ENCODE data around the gene DIDO1.
"Not testable (repeated sequence)": the region's sequence is repeated elsewhere in the genome, so short reads cannot be mapped to it uniquely, and the experiment has no call there.

Gene DIDO1

DNA sequence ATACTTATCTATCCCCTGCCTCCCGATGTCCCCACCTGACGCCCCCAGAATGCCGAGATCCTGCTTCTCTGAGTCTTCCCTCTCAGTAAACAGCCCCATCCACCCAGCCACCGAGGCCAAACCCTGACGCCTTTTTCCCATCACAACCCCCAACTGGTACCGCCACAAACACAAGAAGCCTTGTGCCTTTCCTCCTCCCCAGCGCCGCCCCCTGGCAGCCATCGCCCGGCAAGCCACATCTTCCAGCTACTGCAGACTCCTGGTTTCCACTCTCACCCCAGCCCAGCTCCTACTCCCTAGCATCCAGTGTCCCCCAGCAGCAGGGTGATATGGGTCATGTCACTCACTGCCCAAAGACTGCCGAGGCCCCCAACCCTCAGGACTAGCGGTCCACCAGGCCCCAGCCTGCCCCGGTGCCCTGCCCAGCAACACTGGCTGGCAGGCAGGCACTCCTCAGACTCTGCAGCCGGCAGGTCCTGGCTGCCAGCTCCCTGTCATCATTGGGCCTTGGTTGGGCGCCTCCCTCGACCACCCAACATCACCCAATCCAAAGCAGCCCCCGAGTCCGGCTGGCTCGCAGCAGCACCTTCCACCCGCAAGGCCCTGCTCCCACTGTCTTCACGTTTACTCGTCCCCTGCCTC, 75.9 kb downstream of the DIDO1 start:
- no peak overlapping the region for H2AFZ ChIP-seq (ENCODE audit: insufficient read depth, low read length, poor library complexity)
- no peak overlapping the region for H3K14ac ChIP-seq (ENCODE audit: low read length)
- no peaks in the 10 kb centered on the region for H3K9me3 ChIP-seq (ENCODE audit: insufficient read depth, low read depth, low read length)
- H3K4me2 ChIP-seq (ENCODE audit: low read length): no peak overlapping the region
- H3K4me3 ChIP-seq (ENCODE audit: low read depth, low read length): peak overlapping the region; percentile 18
- H3K4me1 ChIP-seq (ENCODE audit: control insufficient read depth in 1 of 2, insufficient read depth in 2 of 2, low read length in 2 of 2): no peaks in the 10 kb centered on the region
- WGBS (ENCODE audit: extremely low coverage, insufficient coverage, insufficient read length): no CpG with 5 or more reads among the region's 22 CpGs
- H3K18ac ChIP-seq (ENCODE audit: low read length): no peak overlapping the region
- no peaks in the 10 kb centered on the region for H3K79me2 ChIP-seq (ENCODE audit: control insufficient read depth, insufficient read depth, low read length, poor library complexity)
- H4K91ac ChIP-seq (ENCODE audit: low read depth, low read length): no peak overlapping the region
- H3K4ac ChIP-seq (ENCODE audit: low read depth, low read length): no peak overlapping the region
- H3K79me1 ChIP-seq (ENCODE audit: low read length): no peaks in the 10 kb centered on the region
- no peaks in the 10 kb centered on the region for H3K27me3 ChIP-seq (ENCODE audit: insufficient read depth, low read length)
- no peak overlapping the region for H2BK5ac ChIP-seq (ENCODE audit: low read depth, low read length, poor library complexity)
- H4K12ac ChIP-seq (ENCODE audit: low read depth, low read length): no peak overlapping the region
- peaks cover 10% of the 10 kb centered on the region in 2 experiments for H3K36me3 ChIP-seq (ENCODE audit: control insufficient read depth in 1 of 2, insufficient read depth in 2 of 2, low read length in 2 of 2)
- H3K27ac ChIP-seq (ENCODE audit: low read depth, low read length): no peak overlapping the region
- H4K8ac ChIP-seq (ENCODE audit: low read depth, low read length): no peak overlapping the region
- DNase-seq: no peak
- H3K9ac ChIP-seq (ENCODE audit: low read length): no peak overlapping the region
- H2AK5ac ChIP-seq (ENCODE audit: low read length): no peak overlapping the region
- no peak overlapping the region for H2BK12ac ChIP-seq (ENCODE audit: low read length)
- H3K23ac ChIP-seq (ENCODE audit: low read length): no peak overlapping the region
- no peak overlapping the region for H2BK120ac ChIP-seq (ENCODE audit: insufficient read depth, low read length, poor library complexity)

DNA sequence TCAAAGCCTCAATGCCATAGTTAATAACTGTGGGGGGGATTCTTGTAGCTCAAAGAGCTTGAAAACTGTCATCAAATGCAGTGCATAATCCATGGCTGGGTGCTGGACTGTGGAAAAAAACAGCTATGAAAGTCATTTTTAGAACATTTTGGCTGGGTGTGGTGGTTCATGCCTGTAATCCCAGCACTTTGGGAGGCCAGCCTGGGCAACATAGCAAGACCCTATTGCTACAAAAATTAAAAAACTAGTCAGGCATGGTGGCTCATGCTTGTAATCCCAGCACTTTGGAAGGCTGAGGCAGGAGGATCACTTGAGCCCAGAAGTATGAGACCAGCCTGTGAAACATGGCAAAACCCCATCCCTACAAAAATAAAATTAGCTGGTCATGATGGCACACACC, 76.9 kb downstream of the DIDO1 start:
- Histone ChIP-seq H2BK5ac (ENCODE audit: low read depth, low read length, poor library complexity) (no peak overlapping the region), H3K27ac (ENCODE audit: low read depth, low read length) (no peak overlapping the region)
- DNase-seq: no peak

DNA sequence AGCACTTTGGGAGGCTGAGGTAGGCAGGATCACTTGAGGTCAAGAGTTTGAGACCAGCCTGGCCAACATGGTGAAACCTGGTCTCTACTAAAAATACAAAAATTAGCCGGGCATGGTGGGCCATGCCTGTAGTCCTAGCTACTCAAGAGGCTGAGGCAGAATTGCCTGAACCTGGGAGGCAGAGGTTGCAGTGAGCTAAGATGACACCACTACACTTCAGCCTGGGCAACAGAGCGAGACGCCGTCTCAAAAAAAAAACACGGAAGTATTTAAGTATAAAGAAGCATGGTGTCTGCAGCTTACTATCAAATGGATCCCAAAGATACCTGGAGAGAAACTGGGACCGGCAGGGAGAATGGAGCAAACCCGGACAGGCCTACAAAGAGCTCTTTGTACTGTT, 77.4 kb downstream of the DIDO1 start:
- H3K23ac ChIP-seq (ENCODE audit: low read length); H3K14ac ChIP-seq (ENCODE audit: low read length); H3K18ac ChIP-seq (ENCODE audit: low read length); H3K27ac ChIP-seq (ENCODE audit: low read depth, low read length); H3K4me2 ChIP-seq (ENCODE audit: low read length); H3K4ac ChIP-seq (ENCODE audit: low read depth, low read length); H4K91ac ChIP-seq (ENCODE audit: low read depth, low read length); H3K4me3 ChIP-seq (ENCODE audit: low read depth, low read length); H3K79me2 ChIP-seq (ENCODE audit: control insufficient read depth, insufficient read depth, low read length, poor library complexity); H2AFZ ChIP-seq (ENCODE audit: insufficient read depth, low read length, poor library complexity); H2AK5ac ChIP-seq (ENCODE audit: low read length); H4K8ac ChIP-seq (ENCODE audit: low read depth, low read length); H3K9me3 ChIP-seq (ENCODE audit: insufficient read depth, low read depth, low read length); H2BK5ac ChIP-seq (ENCODE audit: low read depth, low read length, poor library complexity); H2BK120ac ChIP-seq (ENCODE audit: insufficient read depth, low read length, poor library complexity); H3K79me1 ChIP-seq (ENCODE audit: low read length); H3K27me3 ChIP-seq (ENCODE audit: insufficient read depth, low read length); H3K4me1 ChIP-seq (ENCODE audit: control insufficient read depth in 1 of 2, insufficient read depth in 2 of 2, low read length in 2 of 2); H4K12ac ChIP-seq (ENCODE audit: low read depth, low read length); H2BK12ac ChIP-seq (ENCODE audit: low read length); H3K9ac ChIP-seq (ENCODE audit: low read length); DNase-seq: not testable (repeated sequence)
- peaks cover 8 to 10% of the 10 kb centered on the region in 2 experiments for H3K36me3 ChIP-seq (ENCODE audit: control insufficient read depth in 1 of 2, insufficient read depth in 2 of 2, low read length in 2 of 2)
- no CpG with 5 or more reads among the region's 7 CpGs for WGBS (ENCODE audit: extremely low coverage, insufficient coverage, insufficient read length)

More for the DNA sequence above, 76.9 kb downstream of the DIDO1 start:
- H2BK12ac ChIP-seq (ENCODE audit: low read length): no peak overlapping the region
- H3K9me3 ChIP-seq (ENCODE audit: insufficient read depth, low read depth, low read length): no peaks in the 10 kb centered on the region
- no peak overlapping the region for H4K8ac ChIP-seq (ENCODE audit: low read depth, low read length)
- H3K9ac ChIP-seq (ENCODE audit: low read length): no peak overlapping the region
- no peaks in the 10 kb centered on the region for H3K4me1 ChIP-seq (ENCODE audit: control insufficient read depth in 1 of 2, insufficient read depth in 2 of 2, low read length in 2 of 2)
- no peaks in the 10 kb centered on the region for H3K79me1 ChIP-seq (ENCODE audit: low read length)
- no peak overlapping the region for H3K4ac ChIP-seq (ENCODE audit: low read depth, low read length)
- no peak overlapping the region for H3K4me3 ChIP-seq (ENCODE audit: low read depth, low read length)
- H3K79me2 ChIP-seq (ENCODE audit: control insufficient read depth, insufficient read depth, low read length, poor library complexity): no peaks in the 10 kb centered on the region
- peaks cover 10 to 11% of the 10 kb centered on the region in 2 experiments for H3K36me3 ChIP-seq (ENCODE audit: control insufficient read depth in 1 of 2, insufficient read depth in 2 of 2, low read length in 2 of 2)
- H4K91ac ChIP-seq (ENCODE audit: low read depth, low read length): no peak overlapping the region
- no peaks in the 10 kb centered on the region for H3K27me3 ChIP-seq (ENCODE audit: insufficient read depth, low read length)
- H3K4me2 ChIP-seq (ENCODE audit: low read length): no peak overlapping the region
- no peak overlapping the region for H3K23ac ChIP-seq (ENCODE audit: low read length)
- H2BK120ac ChIP-seq (ENCODE audit: insufficient read depth, low read length, poor library complexity): no peak overlapping the region
- H2AK5ac ChIP-seq (ENCODE audit: low read length): no peak overlapping the region
- H2AFZ ChIP-seq (ENCODE audit: insufficient read depth, low read length, poor library complexity): no peak overlapping the region
- H4K12ac ChIP-seq (ENCODE audit: low read depth, low read length): no peak overlapping the region
- no peak overlapping the region for H3K18ac ChIP-seq (ENCODE audit: low read length)
- H3K14ac ChIP-seq (ENCODE audit: low read length): no peak overlapping the region

DNA sequence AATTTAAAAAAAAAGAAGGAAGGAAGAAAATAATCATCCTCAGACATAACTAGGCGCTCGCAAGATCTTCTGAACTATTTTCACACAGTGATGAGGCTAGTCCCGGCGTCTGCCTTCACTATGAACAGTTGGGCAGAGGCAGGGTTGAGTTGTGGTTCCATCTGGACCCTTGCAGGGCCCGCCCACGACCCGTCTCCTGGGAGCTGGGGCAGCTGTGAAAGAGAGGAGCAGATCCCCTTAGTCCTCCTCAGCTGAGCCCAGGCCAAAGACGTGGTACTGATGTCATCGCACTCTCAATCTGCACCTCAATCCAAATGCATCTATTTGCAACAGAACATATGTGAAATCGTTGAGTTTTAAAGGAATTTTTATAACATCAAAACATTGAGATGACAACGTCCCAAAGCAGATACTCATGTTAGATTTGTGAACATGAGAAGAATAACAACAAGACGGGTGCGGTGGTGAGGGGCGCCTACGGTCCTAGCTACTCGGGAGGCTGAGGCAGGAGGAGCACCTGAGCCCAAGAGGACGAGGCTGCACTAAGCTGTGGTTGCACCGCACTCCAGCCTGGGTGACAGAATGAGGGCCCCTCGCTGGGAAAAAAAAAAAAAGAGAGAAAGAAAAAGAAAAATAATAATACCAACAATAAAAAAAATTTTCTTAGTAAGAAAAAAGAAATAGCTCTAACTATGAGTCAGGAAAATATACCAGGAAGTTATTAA, 80.0 kb downstream of the DIDO1 start:
- no peak overlapping the region for H3K9ac ChIP-seq (ENCODE audit: low read length)
- no peak overlapping the region for H2BK120ac ChIP-seq (ENCODE audit: insufficient read depth, low read length, poor library complexity)
- H3K9me3 ChIP-seq (ENCODE audit: insufficient read depth, low read depth, low read length): no peaks in the 10 kb centered on the region
- no peak overlapping the region for H3K14ac ChIP-seq (ENCODE audit: low read length)
- no peak overlapping the region for H3K4me2 ChIP-seq (ENCODE audit: low read length)
- H2AFZ ChIP-seq (ENCODE audit: insufficient read depth, low read length, poor library complexity): no peak overlapping the region
- no peak for DNase-seq
- no peak overlapping the region for H4K8ac ChIP-seq (ENCODE audit: low read depth, low read length)
- H2AK5ac ChIP-seq (ENCODE audit: low read length): no peak overlapping the region
- H3K23ac ChIP-seq (ENCODE audit: low read length): no peak overlapping the region
- no peak overlapping the region for H3K18ac ChIP-seq (ENCODE audit: low read length)
- H3K4ac ChIP-seq (ENCODE audit: low read depth, low read length): no peak overlapping the region
- no CpG with 5 or more reads among the region's 19 CpGs for WGBS (ENCODE audit: extremely low coverage, insufficient coverage, insufficient read length)
- no peaks in the 10 kb centered on the region for H3K27me3 ChIP-seq (ENCODE audit: insufficient read depth, low read length)
- no peaks in the 10 kb centered on the region for H3K4me1 ChIP-seq (ENCODE audit: control insufficient read depth in 1 of 2, insufficient read depth in 2 of 2, low read length in 2 of 2)
- no peaks in the 10 kb centered on the region for H3K79me1 ChIP-seq (ENCODE audit: low read length)
- H3K36me3 ChIP-seq (ENCODE audit: control insufficient read depth in 1 of 2, insufficient read depth in 2 of 2, low read length in 2 of 2): peaks cover 2% of the 10 kb centered on the region in 2 experiments
- no peak overlapping the region for H3K27ac ChIP-seq (ENCODE audit: low read depth, low read length)
- H4K12ac ChIP-seq (ENCODE audit: low read depth, low read length): no peak overlapping the region
- H3K79me2 ChIP-seq (ENCODE audit: control insufficient read depth, insufficient read depth, low read length, poor library complexity): no peaks in the 10 kb centered on the region
- H3K4me3 ChIP-seq (ENCODE audit: low read depth, low read length): no peak overlapping the region
- H2BK12ac ChIP-seq (ENCODE audit: low read length): no peak overlapping the region
- no peak overlapping the region for H2BK5ac ChIP-seq (ENCODE audit: low read depth, low read length, poor library complexity)
- H4K91ac ChIP-seq (ENCODE audit: low read depth, low read length): no peak overlapping the region
